Osteocyte (in vitro differentiated cells): ENCODE measurements around the gene PLA2G7. TPM values are rescaled to one million over a fixed set of nuclear protein-coding genes. Genes with fewer than 3 reads are reported as not detected.
"Not testable (repeated sequence)": the region's sequence is repeated elsewhere in the genome, so short reads cannot be mapped to it uniquely, and the experiment has no call there.

Experiments
- DNase-seq: peaks from one replicate; pipeline ENCODE4 v3.0.0; 2021; ENCODE audit warnings: mixed read lengths; ENCODE audit not compliant: unreplicated experiment; ENCODE audit errors: extremely low spot score
- H3K27ac Mint-ChIP-seq: one replicate; pipeline ENCODE4 v1.8.0; 2021; ENCODE audit warnings: mild to moderate bottlenecking, mixed read lengths; ENCODE audit not compliant: unreplicated experiment
- H3K27me3 Mint-ChIP-seq: one replicate; pipeline ENCODE4 v1.8.0; 2021; ENCODE audit warnings: mixed read lengths; ENCODE audit not compliant: unreplicated experiment
- H3K36me3 Mint-ChIP-seq: one replicate; pipeline ENCODE4 v1.8.0; 2021; ENCODE audit warnings: mixed read lengths; ENCODE audit not compliant: unreplicated experiment
- H3K4me1 Mint-ChIP-seq: one replicate; pipeline ENCODE4 v1.8.0; 2021; ENCODE audit warnings: mixed read lengths; ENCODE audit not compliant: unreplicated experiment
- H3K4me3 Mint-ChIP-seq: one replicate; pipeline ENCODE4 v1.8.0; 2021; ENCODE audit warnings: mild to moderate bottlenecking, moderate library complexity, mixed read lengths; ENCODE audit not compliant: unreplicated experiment
- H3K9me3 Mint-ChIP-seq: one replicate; pipeline ENCODE4 v1.8.0; 2021; ENCODE audit warnings: mixed read lengths; ENCODE audit not compliant: unreplicated experiment
- CTCF ChIP-seq: fragments of 200-600 bp; sonication (generic); IDR thresholded peaks from 2 replicates; pipeline ENCODE4 v1.5.0; 2021; ENCODE audit warnings: antibody characterized with exemption, mild to moderate bottlenecking, moderate library complexity
- total RNA-seq: library from RNA; stranded (reverse); gene quantifications from 2 replicates; pipeline ENCODE4 v1.2.1, GENCODE V29; 2021

The PLA2G7 gene
- total RNA-seq, 1 donor from 2014 or later, result not detected

GRCh38 chr6:46764961-46765360 lies 29.8 kb upstream of the PLA2G7 start:
- H3K9me3 Mint-ChIP-seq, result peaks cover 7% of the 10 kb centered on the region
- no peak overlapping the region for H3K4me3 Mint-ChIP-seq
- peaks cover 9% of the 10 kb centered on the region for H3K27me3 Mint-ChIP-seq

DNA sequence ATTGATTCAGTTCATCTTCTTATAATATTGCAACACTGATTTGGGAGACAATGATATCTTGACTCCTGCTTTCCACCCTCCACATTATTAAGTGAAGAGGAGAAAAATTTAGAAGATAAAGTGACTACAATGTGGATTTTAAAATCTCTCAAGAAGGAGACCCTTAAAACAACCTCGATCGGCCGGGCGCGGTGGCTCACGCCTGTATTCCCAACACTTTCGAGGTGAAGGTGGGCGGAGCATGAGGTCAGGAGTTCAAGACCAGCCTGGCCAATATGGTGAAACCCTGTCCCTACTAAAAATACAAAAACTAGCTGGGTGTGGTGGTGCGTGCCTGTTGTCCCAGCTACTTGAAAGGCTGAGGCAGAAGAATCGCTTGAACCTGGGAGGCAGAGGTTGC lies 29.1 kb upstream of the PLA2G7 start:
- not testable (repeated sequence) for H3K4me1 Mint-ChIP-seq, H3K9me3 Mint-ChIP-seq, H3K36me3 Mint-ChIP-seq, H3K4me3 Mint-ChIP-seq, DNase-seq, H3K27ac Mint-ChIP-seq
- peaks cover 12% of the 10 kb centered on the region for H3K27me3 Mint-ChIP-seq

More at GRCh38 chr6:46764961-46765360, 29.8 kb upstream of the PLA2G7 start:
- TF ChIP-seq CTCF, result no peak
- DNase-seq, result no peak
- no peak overlapping the region for H3K27ac Mint-ChIP-seq
- H3K36me3 Mint-ChIP-seq, result no peaks in the 10 kb centered on the region
- H3K4me1 Mint-ChIP-seq, result no peaks in the 10 kb centered on the region

- no peaks in the 10 kb centered on the region for H3K4me1 Mint-ChIP-seq
- H3K4me3 Mint-ChIP-seq, result no peak overlapping the region
- H3K9me3 Mint-ChIP-seq, result peaks cover 7% of the 10 kb centered on the region
- no peaks in the 10 kb centered on the region for H3K36me3 Mint-ChIP-seq
- no peak overlapping the region for H3K27ac Mint-ChIP-seq
- no peak for DNase-seq
- peaks cover 10% of the 10 kb centered on the region for H3K27me3 Mint-ChIP-seq
- TF ChIP-seq CTCF, result no peak
These were observed 28.3 kb upstream of the PLA2G7 start for GRCh38 chr6:46763466-46763865.

GRCh38 chr6:46760925-46761324 lies 25.8 kb upstream of the PLA2G7 start:
- DNase-seq, result no peak
- no peak overlapping the region for H3K27ac Mint-ChIP-seq

GRCh38 chr6:46758960-46759753 lies 24.0 kb upstream of the PLA2G7 start:
- no peaks in the 10 kb centered on the region for H3K9me3 Mint-ChIP-seq

More at GRCh38 chr6:46760925-46761324, 25.8 kb upstream of the PLA2G7 start:
- H3K4me3 Mint-ChIP-seq, result no peak overlapping the region
- no peaks in the 10 kb centered on the region for H3K9me3 Mint-ChIP-seq
- no peaks in the 10 kb centered on the region for H3K36me3 Mint-ChIP-seq
- no peak for TF ChIP-seq CTCF
- no peaks in the 10 kb centered on the region for H3K4me1 Mint-ChIP-seq
- H3K27me3 Mint-ChIP-seq, result peaks cover 10% of the 10 kb centered on the region

More at GRCh38 chr6:46758960-46759753, 24.0 kb upstream of the PLA2G7 start:
- Mint-ChIP-seq H3K4me1 (no peaks in the 10 kb centered on the region), H3K27ac (no peak overlapping the region), H3K27me3 (peaks cover 7% of the 10 kb centered on the region), H3K36me3 (no peaks in the 10 kb centered on the region), H3K4me3 (no peak overlapping the region)
- DNase-seq, result no peak
- TF ChIP-seq CTCF, result no peak
